IPS DF 4.7 (cell line): Measurements from ENCODE around the gene TSPAN13.
"Not testable (repeated sequence)": the region's sequence is repeated elsewhere in the genome, so short reads cannot be mapped to it uniquely, and the experiment has no call there.

Experiments
- DNase-seq: peaks from one replicate; pipeline ENCODE4 v3.0.0-alpha.2; 2013; ENCODE audit warnings: low spot score; ENCODE audit errors: extremely low read depth

The TSPAN13 gene

GRCh38 chr7:16740996-16741395, 12.6 kb upstream of the TSPAN13 start:
- no peak for DNase-seq

DNA sequence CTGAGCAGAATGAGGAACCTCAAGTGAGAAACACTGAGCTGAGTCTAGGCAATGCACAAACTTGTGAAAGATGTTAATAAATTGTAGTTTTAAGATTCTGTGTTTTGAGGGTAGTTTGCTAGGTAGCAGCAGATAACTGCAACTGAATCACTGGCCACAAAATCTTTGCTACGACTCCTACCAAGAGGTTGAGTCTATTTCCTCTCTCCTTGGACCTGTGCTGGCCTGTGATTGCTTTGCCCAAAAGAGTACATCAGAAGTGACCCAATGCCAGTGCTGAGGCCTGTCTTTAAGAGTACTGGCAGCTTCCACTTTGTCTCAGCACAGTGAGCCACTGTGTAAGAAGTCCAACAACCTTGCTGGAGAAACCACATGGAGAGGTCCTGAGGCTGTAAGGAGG, 11.9 kb upstream of the TSPAN13 start:
- no peak for DNase-seq

DNA sequence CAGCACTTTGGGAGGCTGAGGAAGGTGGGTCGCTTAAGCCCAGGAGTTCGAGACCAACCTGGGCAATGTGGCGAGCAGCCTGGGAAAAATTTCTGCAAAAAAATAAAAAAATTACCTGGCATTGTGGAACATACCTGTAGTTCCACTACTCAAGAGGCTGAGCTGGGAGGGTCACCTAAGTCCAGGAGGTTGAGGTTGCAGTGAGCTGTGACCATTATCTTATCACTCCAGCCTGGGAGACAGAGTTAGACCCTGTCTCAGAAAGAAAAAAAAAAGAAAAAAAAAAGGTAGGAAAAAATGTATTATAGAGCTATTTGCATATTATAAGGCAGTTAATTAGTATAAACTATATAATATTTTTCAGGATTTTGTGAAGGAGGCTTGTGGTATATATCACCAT, 11.0 kb upstream of the TSPAN13 start:
- DNase-seq, result no peak

- no peak for DNase-seq
These were observed 10.3 kb upstream of the TSPAN13 start for GRCh38 chr7:16743236-16743635.

GRCh38 chr7:16744518-16745250, 8.9 kb upstream of the TSPAN13 start:
- DNase-seq, result no peak

DNA sequence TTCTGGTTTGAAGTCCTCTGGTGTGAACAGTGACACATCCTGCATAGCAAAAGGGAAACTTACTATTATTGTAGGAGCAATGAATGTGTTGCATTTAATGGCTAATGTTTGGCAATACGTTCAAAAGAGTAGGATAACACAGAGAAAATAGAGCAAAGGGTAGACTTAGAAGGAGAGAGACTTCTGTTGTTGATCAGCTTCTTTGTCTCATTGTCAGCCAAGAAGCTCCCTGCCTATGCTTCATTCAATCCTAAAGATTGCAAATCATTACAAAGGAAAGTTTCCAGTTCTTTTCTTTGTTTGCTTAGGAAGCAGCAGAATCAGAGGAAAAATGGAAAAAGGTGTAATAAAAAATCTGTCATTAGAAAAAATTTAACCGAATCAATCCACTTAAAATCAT, 7.9 kb upstream of the TSPAN13 start:
- DNase-seq, result no peak

DNA sequence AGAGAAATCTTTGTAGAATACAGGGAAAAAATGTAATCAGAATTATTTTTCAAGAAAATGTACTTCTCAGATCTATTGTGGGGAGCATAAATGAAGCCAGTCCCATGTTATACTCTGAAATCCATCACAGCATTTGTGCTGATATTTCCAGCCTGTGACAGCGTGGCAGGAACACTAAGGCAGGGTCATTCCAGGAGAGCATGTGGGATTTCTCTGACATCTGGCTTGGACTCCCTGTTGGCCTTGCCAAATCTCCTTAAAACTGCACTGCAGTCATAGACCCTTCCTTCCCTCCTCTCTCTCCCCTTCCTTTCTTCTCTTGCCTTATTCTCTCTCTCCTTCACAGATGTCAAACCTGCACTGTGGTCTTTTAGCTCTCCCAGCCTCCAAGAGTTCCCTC, 6.5 kb upstream of the TSPAN13 start:
- no peak for DNase-seq

DNA sequence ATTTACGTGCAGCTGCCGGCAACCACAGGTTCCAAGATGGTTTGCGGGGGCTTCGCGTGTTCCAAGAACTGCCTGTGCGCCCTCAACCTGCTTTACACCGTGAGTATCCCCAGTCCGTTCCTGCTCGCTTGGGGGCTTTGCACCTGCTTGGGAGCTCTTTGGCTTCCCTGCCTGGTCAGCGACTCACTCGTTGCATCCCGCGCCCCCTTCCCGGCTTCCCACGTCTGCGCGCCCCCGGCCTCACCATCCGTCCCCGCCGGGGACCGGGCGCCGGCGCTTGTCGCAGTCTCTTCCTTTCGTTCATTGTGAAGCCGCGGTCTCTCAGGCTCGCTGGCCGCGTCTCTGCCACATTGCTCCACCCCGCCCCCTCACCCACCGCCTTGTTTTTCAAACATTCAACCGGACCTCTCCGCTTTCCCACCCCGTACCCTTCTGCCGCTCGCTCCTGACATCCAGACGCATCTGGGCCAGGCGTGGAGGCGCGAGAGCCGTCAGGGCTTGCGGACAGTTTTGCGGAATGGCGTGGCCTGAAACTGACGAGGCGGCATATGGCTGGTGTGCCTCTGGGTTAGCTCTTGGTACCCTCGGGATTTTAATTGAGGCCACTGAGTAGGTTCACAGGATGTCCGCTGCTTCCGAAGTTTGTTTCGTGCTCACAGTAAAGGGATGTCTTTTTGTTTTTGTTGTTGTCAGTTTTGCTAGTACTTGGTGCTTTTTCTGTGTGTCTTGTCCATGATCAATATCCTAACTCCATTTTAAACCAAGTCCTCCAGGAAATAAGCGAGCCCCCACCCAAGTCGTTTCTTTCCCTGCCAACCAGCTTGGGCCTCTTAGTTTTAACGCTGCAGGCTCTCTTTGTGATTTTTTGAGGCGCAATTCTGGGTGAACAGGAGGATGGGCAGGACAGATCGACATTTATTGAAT, 639 bp downstream of the TSPAN13 start:
- DNase-seq, result no peak

DNA sequence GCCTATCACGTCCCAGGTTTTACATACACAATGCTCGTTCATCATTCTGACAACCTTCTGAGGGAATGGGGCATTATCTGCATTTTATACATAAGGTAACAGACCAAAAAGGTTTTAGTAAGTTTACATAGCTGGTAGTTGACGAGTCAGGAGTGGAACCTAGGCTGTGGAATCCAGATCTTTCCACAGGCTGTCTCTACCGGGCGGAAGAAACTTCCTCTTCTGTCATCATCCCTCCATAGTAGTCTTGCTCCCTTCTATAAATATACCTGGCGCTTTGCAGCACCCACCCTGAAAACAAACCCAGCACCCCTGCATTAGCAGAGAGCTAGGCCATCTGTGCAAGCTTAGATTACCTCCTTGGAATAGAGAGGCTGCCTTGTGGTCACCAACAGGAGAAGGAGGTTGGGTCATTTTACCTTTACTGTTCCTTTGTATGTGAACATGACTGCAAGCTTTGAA, 1.3 kb downstream of the TSPAN13 start:
- DNase-seq, result no peak

- no peak for DNase-seq
These were observed 1.8 kb downstream of the TSPAN13 start for GRCh38 chr7:16755397-16755796.

- DNase-seq, result no peak
These were observed 4.5 kb downstream of the TSPAN13 start for GRCh38 chr7:16758036-16758435.

DNA sequence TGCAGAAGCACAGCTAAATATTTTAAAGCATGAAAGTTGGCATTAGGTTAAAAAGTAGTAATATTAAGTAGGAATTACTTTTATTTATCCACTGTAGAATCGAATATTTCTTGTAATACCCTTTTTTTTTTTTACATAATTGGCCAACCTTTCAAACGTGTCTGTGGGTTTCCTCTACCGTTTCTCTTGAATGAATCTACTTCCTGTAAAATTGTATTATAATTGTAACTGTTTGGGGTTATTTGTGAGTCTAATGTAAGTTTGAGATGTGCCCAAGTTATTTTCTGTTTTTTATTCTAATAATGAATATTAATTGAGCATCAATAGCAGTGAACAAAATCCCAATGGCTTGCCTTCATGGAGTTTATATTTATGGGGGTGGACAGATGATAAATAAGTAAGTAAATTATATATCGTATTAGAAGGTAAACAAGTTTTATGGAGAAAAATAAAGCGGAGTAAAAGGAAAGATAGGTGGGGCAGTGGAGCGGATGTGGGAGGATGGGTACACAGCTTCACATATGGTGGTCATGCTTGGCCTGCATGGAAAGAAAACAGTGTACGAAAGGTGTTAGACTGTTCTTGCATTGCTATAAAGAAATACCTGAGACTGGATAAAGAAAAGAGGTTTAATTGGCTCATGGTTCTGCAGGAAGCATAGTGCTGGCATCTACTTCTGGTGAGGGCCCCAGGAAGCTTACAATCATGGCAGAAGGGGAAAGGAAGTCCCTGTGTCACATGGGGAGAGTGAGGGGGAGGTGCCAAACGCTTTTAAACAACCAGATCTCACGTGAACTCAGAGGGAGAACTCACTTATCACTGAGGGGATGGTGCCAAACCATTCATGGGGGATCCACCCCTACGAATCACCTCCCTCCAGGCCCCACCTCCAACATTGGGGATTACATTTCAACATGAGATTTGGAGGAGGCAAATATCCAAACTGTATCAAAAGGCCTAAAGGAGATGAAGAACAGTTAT, 5.4 kb downstream of the TSPAN13 start:
- no peak for DNase-seq

GRCh38 chr7:16759840-16760239, 6.3 kb downstream of the TSPAN13 start:
- DNase-seq, result no peak

- no peak for DNase-seq
These were observed 8.6 kb downstream of the TSPAN13 start for GRCh38 chr7:16762177-16762576.

DNA sequence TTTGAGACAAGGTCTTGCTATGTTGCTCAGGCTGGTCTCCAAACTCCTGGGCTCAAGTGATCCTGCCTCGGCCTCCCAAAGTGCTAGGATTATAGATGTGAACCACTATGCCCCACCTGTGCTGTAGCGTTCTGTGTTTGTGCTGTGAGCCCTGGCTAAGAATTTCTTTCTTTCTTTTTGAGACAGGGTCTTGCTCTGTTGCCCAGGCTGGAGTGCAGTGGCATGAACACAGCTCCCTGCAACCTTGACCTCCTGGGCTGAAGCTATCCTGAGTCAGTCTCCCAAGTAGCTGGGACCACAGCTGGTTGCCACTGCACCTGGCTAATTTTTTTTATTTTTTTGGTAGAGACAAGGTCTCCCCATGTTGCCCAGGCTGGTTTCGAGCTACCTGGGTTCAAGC, 11.4 kb downstream of the TSPAN13 start:
- DNase-seq, result no peak

GRCh38 chr7:16765436-16765859, 11.9 kb downstream of the TSPAN13 start:
- no peak for DNase-seq

DNA sequence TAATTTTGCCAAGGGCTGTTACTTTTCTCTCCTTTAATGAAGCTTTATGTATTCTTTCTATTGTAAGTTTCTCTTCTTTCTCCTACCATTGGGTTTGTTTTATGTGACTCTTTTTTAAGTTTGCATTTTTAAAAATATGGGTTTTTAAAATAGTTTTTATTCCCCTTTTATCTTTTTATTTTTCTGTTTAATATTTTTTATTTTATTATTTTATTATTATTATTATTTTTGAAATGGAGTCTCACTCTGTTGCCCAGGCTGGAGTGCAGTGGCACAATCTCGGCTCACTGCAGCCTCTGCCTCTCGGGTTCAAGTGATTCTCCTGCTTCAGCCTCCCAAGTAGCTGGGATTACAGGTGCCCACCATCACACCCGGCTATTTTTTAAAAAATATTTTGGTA, 16.4 kb downstream of the TSPAN13 start:
- not testable (repeated sequence) for DNase-seq

- DNase-seq, result no peak
These were observed 17.2 kb downstream of the TSPAN13 start for GRCh38 chr7:16770657-16771329.

GRCh38 chr7:16773326-16773725, 19.8 kb downstream of the TSPAN13 start:
- no peak for DNase-seq

DNA sequence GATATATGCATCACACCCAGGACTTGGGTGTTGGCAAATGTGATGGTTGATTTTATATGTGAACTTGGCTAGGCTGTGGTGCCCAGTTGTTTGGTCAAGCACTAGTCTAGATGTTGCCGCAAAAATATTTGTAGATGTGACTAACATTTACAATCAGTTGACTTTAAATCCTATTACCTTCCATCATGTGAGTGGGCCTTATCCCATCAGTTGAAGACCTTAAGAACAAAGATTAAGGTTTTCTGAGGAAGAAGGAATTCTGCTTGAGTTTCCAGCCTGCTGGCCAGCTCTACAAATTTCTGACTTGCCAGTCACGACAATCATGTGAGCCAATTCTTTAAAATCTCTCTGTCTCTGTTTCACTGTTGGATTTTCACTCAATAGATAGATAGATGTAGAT, 20.3 kb downstream of the TSPAN13 start:
- no peak for DNase-seq

- DNase-seq, result no peak
These were observed 20.7 kb downstream of the TSPAN13 start for GRCh38 chr7:16774294-16774693.
